ENCODE data around the gene PSME1. TPM values are rescaled to one million over a fixed set of nuclear protein-coding genes. Genes with fewer than 3 reads are reported as not detected.
A peak's percentile ranks its signal among the peaks of the same experiment; 100 is the strongest.

Gene PSME1
- total RNA-seq, 1 experiment from 2014 or later: 76.8 TPM

DNA sequence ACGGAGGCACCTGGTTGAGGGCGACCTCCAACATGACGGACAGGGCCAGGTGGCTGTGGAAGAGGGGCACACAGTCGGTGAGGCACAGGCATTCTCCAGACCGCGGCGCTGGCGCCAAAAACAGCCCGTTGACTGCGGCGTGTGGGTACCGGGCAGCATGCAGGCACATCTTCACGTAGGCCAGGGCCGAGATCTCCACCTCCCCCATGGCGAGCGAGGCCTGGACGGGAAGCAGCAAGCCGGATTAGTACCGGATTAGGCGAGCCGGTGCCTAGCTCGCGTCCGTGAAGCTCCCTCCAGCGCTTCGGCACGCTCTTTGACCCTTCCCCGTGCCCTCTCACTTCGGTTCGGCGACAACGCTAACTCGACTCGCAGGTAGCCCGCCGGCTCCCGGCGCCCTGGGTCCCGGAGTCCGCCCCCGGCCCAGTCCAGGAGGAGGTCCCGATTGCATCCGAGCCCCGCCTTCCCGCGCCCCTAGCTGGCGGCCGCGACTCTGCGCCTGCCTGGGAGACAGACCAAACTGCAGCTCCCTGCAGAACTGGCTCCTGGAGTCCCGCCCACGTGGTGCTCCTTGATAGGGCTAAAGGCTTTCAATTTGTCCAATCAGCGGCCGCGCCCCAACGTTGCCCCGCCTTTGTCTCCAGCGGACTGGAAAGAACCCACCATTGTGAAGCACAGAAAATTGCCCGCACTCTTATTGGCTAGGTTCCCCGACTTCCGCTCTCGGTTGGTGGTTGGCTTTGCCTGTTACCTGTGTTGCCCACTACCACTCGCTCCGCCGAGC, 5.3 kb downstream of the PSME1 start, which contains the start of gene EMC9 (continued):
- TF ChIP-seq ATF1 (CRISPR knock-in tag; IDR thresholded peaks at IDR 0.05) (no peak), NFATC4 (CRISPR knock-in tag; IDR thresholded peaks at IDR 0.05) (no peak), AR (CRISPR knock-in tag; IDR thresholded peaks at IDR 0.05) (no peak), TEAD1 (CRISPR knock-in tag; IDR thresholded peaks at IDR 0.05) (no peak), PREB (CRISPR knock-in tag; IDR thresholded peaks at IDR 0.05; ENCODE audit: borderline replicate concordance) (peak; percentile 52; the same call in 1 of the 2 replicates), JAZF1 (CRISPR knock-in tag; IDR thresholded peaks at IDR 0.05) (no peak), MLX (CRISPR knock-in tag; IDR thresholded peaks at IDR 0.05) (no peak), ETV6 (CRISPR knock-in tag; IDR thresholded peaks at IDR 0.05) (peak; percentile 18; the same call in 1 of the 2 replicates), HMGXB4 (CRISPR knock-in tag; IDR thresholded peaks at IDR 0.05) (peak; percentile 84; the same call in 1 of the 2 replicates), NFYB (CRISPR knock-in tag; conservative IDR thresholded peaks at IDR 0.05; ENCODE audit: low read depth) (peak; percentile 90), GTF2I (CRISPR knock-in tag; conservative IDR thresholded peaks at IDR 0.05) (no peak), KAT7 (CRISPR knock-in tag; IDR thresholded peaks at IDR 0.05; ENCODE audit: borderline replicate concordance) (no peak), IRF1 (CRISPR knock-in tag; IDR thresholded peaks at IDR 0.05) (no peak), STAT6 (CRISPR knock-in tag; conservative IDR thresholded peaks at IDR 0.05; ENCODE audit: low read depth) (no peak), NR2C2 (CRISPR knock-in tag; IDR thresholded peaks at IDR 0.05) (no peak), GABPB1 (CRISPR knock-in tag; IDR thresholded peaks at IDR 0.05) (peak; percentile 74)
- TF ChIP-seq, protein P1, sequence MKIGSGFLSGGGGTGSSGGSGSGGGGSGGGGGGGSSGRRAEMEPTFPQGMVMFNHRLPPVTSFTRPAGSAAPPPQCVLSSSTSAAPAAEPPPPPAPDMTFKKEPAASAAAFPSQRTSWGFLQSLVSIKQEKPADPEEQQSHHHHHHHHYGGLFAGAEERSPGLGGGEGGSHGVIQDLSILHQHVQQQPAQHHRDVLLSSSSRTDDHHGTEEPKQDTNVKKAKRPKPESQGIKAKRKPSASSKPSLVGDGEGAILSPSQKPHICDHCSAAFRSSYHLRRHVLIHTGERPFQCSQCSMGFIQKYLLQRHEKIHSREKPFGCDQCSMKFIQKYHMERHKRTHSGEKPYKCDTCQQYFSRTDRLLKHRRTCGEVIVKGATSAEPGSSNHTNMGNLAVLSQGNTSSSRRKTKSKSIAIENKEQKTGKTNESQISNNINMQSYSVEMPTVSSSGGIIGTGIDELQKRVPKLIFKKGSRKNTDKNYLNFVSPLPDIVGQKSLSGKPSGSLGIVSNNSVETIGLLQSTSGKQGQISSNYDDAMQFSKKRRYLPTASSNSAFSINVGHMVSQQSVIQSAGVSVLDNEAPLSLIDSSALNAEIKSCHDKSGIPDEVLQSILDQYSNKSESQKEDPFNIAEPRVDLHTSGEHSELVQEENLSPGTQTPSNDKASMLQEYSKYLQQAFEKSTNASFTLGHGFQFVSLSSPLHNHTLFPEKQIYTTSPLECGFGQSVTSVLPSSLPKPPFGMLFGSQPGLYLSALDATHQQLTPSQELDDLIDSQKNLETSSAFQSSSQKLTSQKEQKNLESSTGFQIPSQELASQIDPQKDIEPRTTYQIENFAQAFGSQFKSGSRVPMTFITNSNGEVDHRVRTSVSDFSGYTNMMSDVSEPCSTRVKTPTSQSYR (CRISPR knock-in tag; IDR thresholded peaks at IDR 0.05): no peak; the same call in 1 of the 2 replicates
- TF ChIP-seq, protein P2, sequence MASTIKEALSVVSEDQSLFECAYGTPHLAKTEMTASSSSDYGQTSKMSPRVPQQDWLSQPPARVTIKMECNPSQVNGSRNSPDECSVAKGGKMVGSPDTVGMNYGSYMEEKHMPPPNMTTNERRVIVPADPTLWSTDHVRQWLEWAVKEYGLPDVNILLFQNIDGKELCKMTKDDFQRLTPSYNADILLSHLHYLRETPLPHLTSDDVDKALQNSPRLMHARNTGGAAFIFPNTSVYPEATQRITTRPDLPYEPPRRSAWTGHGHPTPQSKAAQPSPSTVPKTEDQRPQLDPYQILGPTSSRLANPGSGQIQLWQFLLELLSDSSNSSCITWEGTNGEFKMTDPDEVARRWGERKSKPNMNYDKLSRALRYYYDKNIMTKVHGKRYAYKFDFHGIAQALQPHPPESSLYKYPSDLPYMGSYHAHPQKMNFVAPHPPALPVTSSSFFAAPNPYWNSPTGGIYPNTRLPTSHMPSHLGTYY (CRISPR knock-in tag; IDR thresholded peaks at IDR 0.05): no peak
- TF ChIP-seq, protein P3, sequence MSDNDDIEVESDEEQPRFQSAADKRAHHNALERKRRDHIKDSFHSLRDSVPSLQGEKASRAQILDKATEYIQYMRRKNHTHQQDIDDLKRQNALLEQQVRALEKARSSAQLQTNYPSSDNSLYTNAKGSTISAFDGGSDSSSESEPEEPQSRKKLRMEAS (CRISPR knock-in tag; IDR thresholded peaks at IDR 0.05): peak; percentile 73; the same call in 1 of the 2 replicates
- TF ChIP-seq, protein P4, sequence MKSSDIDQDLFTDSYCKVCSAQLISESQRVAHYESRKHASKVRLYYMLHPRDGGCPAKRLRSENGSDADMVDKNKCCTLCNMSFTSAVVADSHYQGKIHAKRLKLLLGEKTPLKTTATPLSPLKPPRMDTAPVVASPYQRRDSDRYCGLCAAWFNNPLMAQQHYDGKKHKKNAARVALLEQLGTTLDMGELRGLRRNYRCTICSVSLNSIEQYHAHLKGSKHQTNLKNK (CRISPR knock-in tag; IDR thresholded peaks at IDR 0.05): no peak
- TF ChIP-seq, protein P5, sequence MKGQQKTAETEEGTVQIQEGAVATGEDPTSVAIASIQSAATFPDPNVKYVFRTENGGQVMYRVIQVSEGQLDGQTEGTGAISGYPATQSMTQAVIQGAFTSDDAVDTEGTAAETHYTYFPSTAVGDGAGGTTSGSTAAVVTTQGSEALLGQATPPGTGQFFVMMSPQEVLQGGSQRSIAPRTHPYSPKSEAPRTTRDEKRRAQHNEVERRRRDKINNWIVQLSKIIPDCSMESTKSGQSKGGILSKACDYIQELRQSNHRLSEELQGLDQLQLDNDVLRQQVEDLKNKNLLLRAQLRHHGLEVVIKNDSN (CRISPR knock-in tag; IDR thresholded peaks at IDR 0.05): peak; percentile 82

Data from WTC11 (cell line).